HUDEP-2 (cell line): ENCODE data around the gene PATL2.
"Not testable (repeated sequence)": the region's sequence is repeated elsewhere in the genome, so short reads cannot be mapped to it uniquely, and the experiment has no call there.

Source experiments
- DNase-seq, 76 experiments: peaks; one replicate each; lab custom pipeline; 2025; ENCODE audit not compliant: unreplicated experiment in 76 of 76; lab: John Stamatoyannopoulos, UW

Gene PATL2

GRCh38 chr15:44695294-44695693 is 15.8 kb downstream of the PATL2 start:
- no peak for DNase-seq

DNA sequence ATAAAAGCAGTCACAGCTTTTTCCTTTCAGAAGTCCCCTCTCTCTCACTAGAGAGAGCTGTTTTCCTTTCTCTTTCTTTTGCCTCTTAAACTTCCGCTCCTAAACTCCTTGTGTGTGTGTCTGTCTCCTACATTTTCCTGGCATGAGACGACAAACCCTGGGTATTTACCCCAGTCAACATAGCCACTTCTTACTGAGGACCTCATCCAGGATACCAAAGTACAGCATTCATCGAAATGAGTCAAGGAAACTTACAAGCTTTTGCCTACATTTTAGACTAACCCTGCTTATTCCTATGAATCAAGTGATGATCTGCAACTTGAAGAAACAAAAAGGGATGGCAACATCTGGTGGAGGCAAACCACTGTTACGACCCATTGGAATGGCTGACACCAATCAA is 16.7 kb downstream of the PATL2 start:
- DNase-seq: no peak

DNA sequence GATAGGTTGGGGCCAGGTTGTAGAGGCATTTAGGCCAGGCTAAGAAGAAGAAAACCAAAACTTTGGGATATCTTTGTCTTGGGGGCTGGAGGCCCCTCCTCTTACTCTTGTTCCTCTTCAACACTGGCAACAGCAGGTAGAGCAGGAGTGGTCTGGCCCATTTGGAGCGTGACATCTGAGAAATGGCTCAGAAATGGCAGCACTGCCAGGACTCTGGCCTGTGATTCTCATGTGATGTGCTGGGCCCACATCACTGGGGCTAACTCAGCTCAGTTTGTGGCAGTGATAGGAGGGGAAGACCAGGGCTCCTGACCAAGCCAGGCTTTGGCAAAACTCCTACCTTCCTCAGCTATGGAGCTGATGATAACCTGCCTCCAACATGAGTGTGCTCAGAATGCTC is 18.5 kb downstream of the PATL2 start:
- DNase-seq: no peak

DNA sequence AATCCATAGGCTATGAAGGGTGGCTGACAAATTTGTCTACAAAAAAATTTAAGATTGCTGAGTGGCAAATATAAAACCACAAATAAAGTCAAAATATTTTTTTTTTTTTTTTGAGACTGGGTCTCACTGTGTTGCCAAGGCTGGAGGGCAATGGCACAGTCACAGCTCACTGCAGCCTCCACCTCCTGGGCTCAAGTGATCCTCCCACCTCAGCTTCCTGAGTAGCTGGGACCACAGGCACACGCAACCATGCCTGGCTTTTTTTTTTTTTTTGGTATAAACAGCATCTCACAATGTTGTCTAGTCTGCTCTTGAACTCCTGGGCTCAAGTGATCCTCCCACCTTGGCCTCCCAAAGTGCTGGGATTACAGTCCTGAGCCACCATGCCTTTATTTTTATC is 20.9 kb downstream of the PATL2 start:
- DNase-seq: not testable (repeated sequence)

DNA sequence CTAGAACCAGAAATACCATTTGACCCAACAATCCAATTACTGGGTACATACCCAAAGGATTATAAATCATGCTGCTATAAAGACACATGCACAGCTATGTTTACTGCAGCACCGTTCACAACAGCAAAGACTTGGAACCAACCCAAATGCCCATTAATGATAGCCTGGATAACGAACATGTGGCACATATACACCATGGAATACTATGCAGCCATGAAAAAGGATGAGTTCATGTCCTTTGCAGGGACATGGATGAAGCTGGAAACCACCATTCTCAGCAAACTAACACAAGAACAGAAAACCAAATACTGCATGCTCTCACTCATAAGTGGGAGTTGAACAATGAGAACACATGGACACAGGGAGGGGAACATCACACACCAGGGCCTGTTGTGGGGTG is 21.8 kb downstream of the PATL2 start:
- DNase-seq: not testable (repeated sequence)

DNA sequence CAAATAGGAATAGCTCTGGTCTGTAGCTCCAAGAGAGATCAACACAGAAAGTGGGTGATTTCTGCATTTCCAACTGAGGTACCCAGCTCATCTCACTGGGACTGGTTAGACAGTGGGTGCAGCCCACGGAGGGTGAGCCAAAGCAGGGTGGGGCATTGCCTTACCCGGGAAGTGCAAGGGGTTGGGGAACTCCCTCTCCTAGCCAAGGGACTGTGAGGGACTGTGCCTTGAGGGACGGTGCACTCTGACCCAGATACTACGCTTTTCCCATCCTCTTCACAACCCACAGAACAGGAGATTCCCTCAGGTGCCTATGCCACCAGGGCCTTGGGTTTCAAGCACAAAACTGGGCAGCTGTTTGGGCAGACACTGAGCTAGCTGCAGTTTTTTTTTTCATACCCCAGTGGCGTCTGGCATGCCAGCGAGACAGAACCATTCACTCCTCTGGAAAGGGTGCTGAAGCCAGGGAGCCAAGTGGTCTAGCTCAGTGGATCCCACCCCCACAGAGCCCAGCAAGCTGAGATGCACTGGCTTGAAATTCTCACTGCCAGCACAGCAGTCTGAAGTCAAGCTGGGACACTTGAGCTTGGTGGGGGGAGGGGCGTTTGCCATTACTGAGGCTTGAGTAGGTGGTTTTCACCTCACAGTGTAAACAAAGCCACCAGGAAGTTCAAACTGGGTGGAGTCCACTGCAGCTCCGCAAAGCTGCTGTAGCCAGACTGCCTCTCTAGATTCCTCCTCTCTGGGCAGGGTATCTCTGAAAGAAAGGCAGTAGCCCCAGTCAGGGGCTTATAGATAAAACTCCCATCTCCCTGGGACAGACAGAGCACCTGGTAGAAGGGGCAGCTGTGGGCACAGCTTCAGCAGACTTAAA is 28.1 kb downstream of the PATL2 start:
- DNase-seq: peak in 6 of 76 experiments; percentile 5 to 27 (median 12)

GRCh38 chr15:44682211-44682610 is 28.9 kb downstream of the PATL2 start:
- DNase-seq: no peak

- DNase-seq: no peak
These were observed 34.4 kb downstream of the PATL2 start for GRCh38 chr15:44676676-44677075.

DNA sequence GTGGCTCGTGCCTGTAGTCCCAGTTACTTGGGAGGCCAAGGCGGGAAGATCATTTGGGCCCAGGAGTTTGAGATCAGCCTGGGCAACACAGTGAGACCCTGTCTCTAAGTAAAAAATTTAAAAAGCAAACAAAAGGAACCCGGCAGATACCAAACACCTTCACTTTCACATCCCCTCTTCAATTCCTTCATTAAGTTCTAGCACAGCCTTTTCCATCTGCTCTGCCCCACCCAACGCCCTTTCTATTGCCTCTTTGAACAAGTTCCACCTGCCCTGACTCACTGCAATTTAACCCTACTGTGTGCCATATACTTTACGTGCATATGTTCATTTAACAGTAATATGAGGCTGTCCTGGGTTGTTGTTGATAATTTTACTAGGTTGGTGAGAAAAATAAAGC is 35.2 kb downstream of the PATL2 start:
- DNase-seq: no peak

- DNase-seq: no peak
These were observed 37.5 kb downstream of the PATL2 start for GRCh38 chr15:44673639-44674038.

- no peak for DNase-seq
These were observed 40.8 kb downstream of the PATL2 start for GRCh38 chr15:44670087-44670950.

DNA sequence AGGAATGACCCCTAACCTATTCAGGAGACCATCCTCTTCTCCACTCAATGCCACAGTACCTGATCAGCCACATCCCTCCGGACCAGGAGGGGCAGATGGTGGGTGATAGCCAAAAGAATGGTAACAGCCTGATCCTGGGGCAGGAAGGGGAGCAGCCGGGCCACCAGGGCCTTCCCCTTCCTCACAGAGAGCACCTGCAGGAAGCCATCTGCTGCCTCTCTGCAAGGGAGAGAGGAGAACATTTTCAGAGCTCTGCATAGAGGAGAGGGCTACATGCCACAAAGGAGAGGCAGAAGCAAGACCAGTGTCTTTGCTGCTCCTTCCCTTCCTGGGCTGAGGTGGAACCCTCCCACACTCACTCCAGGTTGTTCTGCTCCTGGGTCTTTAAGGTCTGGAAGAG is 42.2 kb downstream of the PATL2 start:
- DNase-seq: no peak

DNA sequence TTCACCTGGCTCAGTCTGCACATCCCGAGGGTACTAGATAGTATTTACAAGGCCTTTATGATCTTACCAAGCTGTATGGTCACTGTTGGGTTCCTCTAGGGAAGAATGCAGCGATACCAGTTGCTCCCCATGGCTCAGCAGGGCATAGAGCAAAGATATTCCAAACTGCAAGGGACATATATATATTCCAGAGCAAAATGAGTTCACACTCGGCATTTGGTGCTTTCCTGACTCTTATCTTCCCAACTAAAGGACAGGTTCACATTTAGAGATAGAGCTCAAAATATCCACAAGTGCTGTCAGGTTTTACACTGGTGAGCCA is 44.1 kb downstream of the PATL2 start:
- no peak for DNase-seq

GRCh38 chr15:44666210-44667038 is 44.7 kb downstream of the PATL2 start:
- no peak for DNase-seq

DNA sequence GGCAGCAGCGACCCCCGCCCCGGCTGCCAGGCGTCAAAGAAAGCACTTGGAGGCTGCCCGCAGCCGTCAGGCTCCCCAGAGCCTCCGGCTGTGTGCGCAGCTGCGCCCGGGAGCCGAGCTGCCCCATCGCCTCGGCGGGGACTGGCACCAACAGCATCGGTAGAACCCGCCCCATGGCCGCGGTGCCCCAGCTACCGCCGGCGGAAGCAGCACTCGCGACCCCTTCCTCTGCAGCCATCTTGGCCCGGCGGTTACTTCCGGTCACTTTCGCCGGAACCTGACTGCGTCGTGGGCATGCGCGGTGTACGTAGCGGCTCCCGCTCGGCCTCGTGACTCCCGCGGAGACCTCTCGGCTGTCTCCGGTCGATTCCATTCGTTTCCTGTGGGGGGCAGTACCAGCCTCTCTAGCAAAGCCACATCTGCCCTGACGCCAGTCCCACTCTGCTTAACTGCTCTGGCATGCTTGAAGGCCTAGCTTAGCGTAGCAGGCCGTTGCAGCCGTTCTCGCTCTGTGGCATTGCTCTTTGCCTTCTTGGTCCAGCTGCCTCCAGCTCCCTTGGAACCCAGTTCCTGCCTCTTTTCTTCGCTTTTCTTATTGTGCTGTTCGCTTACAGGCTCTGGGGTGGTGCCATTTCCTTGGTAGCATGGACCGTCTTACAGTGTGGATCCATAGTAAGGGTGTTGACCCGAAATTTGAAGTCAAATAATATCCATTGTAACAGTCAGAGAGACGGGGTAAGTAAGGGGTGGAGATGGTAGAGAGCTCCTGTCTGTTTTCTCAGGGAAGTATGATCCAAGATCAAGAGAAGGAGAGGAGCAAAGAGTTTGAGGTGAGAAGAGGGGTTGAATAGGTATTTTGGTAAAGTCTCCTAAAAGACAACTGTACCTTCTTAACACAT is 47.5 kb downstream of the PATL2 start, which contains the start of gene SPG11:
TSS of gene SPG11 (minus strand) at position 253 of the 899 bp plus-strand sequence. CDS start at position 238, 15 bp downstream.
- peak; percentile 38 to 98 (median 95) for DNase-seq

GRCh38 chr15:44662478-44663409 is 48.4 kb downstream of the PATL2 start:
- DNase-seq: peak in 67 of 76 experiments; percentile 11 to 69 (median 49)

DNA sequence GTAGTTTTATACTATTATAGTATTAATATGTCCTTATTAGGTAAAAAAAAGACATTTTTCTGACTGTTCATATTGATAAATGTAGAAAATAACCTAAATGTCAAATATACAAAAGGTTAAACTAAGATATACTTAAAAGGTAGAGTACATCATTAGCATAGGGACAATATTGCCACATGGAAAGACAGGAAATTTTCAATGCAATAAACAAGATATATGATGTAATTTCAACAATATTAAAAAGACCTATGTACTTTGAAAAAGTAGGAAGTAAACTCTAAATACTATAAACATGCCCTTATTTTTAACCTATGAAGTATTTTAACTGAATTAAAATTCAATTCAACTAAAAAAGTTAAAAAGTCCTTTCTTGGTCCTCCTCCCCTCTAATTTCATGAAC is 49.5 kb downstream of the PATL2 start:
- no peak for DNase-seq

GRCh38 chr15:44659056-44659455 is 52.1 kb downstream of the PATL2 start:
- DNase-seq: no peak

- no peak for DNase-seq
These were observed 53.7 kb downstream of the PATL2 start for GRCh38 chr15:44657378-44657777.
